HL-60 (cell line): ENCODE data around the gene LDB2.

Experiments used
- DNase-seq, 2 experiments: peaks; one replicate each; pipeline ENCODE4 v3.0.0-alpha.2; 2010 to 2020; ENCODE audit warnings: low read depth in 1 of 2, low spot score in 1 of 2
- H3K27ac ChIP-seq: fragments of 250-450 bp; sonication (Bioruptor Pico); replicated peaks from 2 replicates; pipeline ENCODE4 v1.5.1; 2020; ENCODE audit warnings: mild to moderate bottlenecking, moderate library complexity
- H3K27me3 ChIP-seq: fragments of 250-450 bp; sonication (Bioruptor Pico); 2 replicates; pipeline ENCODE4 v1.5.1; 2021; ENCODE audit warnings: mild to moderate bottlenecking, moderate library complexity; ENCODE audit not compliant: insufficient read depth, poor library complexity, severe bottlenecking
- H3K4me3 ChIP-seq: replicated peaks from 2 replicates; pipeline ENCODE4 v1.5.1; 2011; ENCODE audit warnings: mild to moderate bottlenecking, control low read depth, low read length; ENCODE audit not compliant: insufficient read depth
- CTCF ChIP-seq: IDR thresholded peaks from one replicate; pipeline ENCODE4 v1.5.1; 2011; ENCODE audit warnings: low read length, control low read depth, inconsistent platforms; ENCODE audit not compliant: insufficient read depth
- GABPA ChIP-seq: IDR thresholded peaks from 2 replicates; pipeline ENCODE4 v1.6.1; 2012; ENCODE audit warnings: low read depth
- POLR2AphosphoS5 ChIP-seq: IDR thresholded peaks from 2 replicates; pipeline ENCODE4 v1.6.1; 2012; ENCODE audit warnings: low read depth
- REST ChIP-seq: IDR thresholded peaks from 2 replicates; pipeline ENCODE4 v1.6.1; 2012; ENCODE audit warnings: low read depth; ENCODE audit not compliant: insufficient replicate concordance
- SPI1 ChIP-seq: IDR thresholded peaks from 2 replicates; pipeline ENCODE4 v1.6.1; 2012; ENCODE audit warnings: low read depth, mild to moderate bottlenecking, borderline replicate concordance

LDB2 gene

GRCh38 chr4:16890651-16891050 is 7.8 kb downstream of the LDB2 start:
- H3K27me3 ChIP-seq: no peaks in the 10 kb centered on the region
- TF ChIP-seq CTCF (no peak), SPI1 (no peak), POLR2AphosphoS5 (no peak), REST (no peak), GABPA (no peak)
- no peak overlapping the region for H3K4me3 ChIP-seq
- DNase-seq: no peak
- no peak overlapping the region for H3K27ac ChIP-seq

GRCh38 chr4:16889945-16890344 is 8.5 kb downstream of the LDB2 start:
- Histone ChIP-seq H3K4me3 (no peak overlapping the region), H3K27ac (no peak overlapping the region), H3K27me3 (no peaks in the 10 kb centered on the region)
- DNase-seq: no peak
- TF ChIP-seq CTCF: no peak
- no peak for TF ChIP-seq GABPA
- TF ChIP-seq POLR2AphosphoS5: no peak
- TF ChIP-seq SPI1: no peak
- TF ChIP-seq REST: no peak

- no peaks in the 10 kb centered on the region for H3K27me3 ChIP-seq
- no peak overlapping the region for H3K4me3 ChIP-seq
- no peak overlapping the region for H3K27ac ChIP-seq
- no peak for DNase-seq
- TF ChIP-seq POLR2AphosphoS5: no peak
- no peak for TF ChIP-seq SPI1
- no peak for TF ChIP-seq GABPA
- no peak for TF ChIP-seq REST
- TF ChIP-seq CTCF: no peak
These were observed 10.6 kb downstream of the LDB2 start for GRCh38 chr4:16887887-16888286.
